H1 (cell line): ENCODE measurements around the gene OR4F6. TPM values are rescaled to one million over a fixed set of nuclear protein-coding genes. Genes with fewer than 3 reads are reported as not detected.

Experiments used
- CTCF ChIA-PET: fragments of 300-600 bp; sonication (Branson Sonifier 250); formaldehyde crosslinking; loops from one replicate; lab custom pipeline; 2021; ENCODE audit not compliant: partially characterized antibody; lab: Charles Lee
- POLR2A ChIA-PET: fragments of 300-600 bp; sonication (Branson Sonifier 250); formaldehyde crosslinking; loops from one replicate; lab custom pipeline; 2021; ENCODE audit warnings: inconsistent platforms; ENCODE audit not compliant: partially characterized antibody; lab: Charles Lee
- DNase-seq, 2 experiments: peaks; one replicate each; pipeline versions ENCODE4 v3.0.0 to v3.0.0-alpha.2; 2010 to 2022; ENCODE audit warnings: low spot score in 2 of 2, low read depth in 1 of 2, mixed read lengths in 1 of 2
- FAIRE-seq: peaks from 2 replicates; lab custom pipeline; 2011; peaks lifted over from hg19 to GRCh38; lab: Jason Lieb, UNC
- H2AFZ ChIP-seq: 2 replicates; pipeline ENCODE4 v1.8.1; 2012; ENCODE audit warnings: low read length, inconsistent platforms
- H2AK5ac ChIP-seq: 2 replicates; pipeline ENCODE4 v1.6.1; 2013; ENCODE audit warnings: low read depth, low read length
- H2BK120ac ChIP-seq: replicated peaks from 2 replicates; pipeline ENCODE3; 2013; ENCODE audit warnings: low read depth, low read length, inconsistent platforms
- H2BK12ac ChIP-seq: 2 replicates; pipeline ENCODE4 v1.6.1; 2013; ENCODE audit warnings: low read depth, low read length
- H2BK15ac ChIP-seq: 2 replicates; pipeline ENCODE4 v1.6.1; 2013; ENCODE audit warnings: low read length
- H2BK20ac ChIP-seq: 2 replicates; pipeline ENCODE4 v1.6.1; 2013; ENCODE audit warnings: low read length
- H2BK5ac ChIP-seq: 2 replicates; pipeline ENCODE4 v1.6.1; 2013; ENCODE audit warnings: low read depth, low read length
- H3K14ac ChIP-seq: 2 replicates; pipeline ENCODE4 v1.6.1; 2013; ENCODE audit warnings: inconsistent platforms; ENCODE audit not compliant: insufficient read length
- H3K18ac ChIP-seq: 2 replicates; pipeline ENCODE4 v1.6.1; 2013; ENCODE audit warnings: low read length; ENCODE audit errors: extremely low read depth
- H3K23ac ChIP-seq: 2 replicates; pipeline ENCODE4 v1.6.1; 2013; ENCODE audit warnings: inconsistent platforms; ENCODE audit not compliant: insufficient read length
- H3K23me2 ChIP-seq: 2 replicates; pipeline ENCODE4 v1.6.1; 2013; ENCODE audit warnings: low read depth, low read length
- H3K27ac ChIP-seq: 2 replicates; pipeline ENCODE4 v1.6.1; 2011; ENCODE audit warnings: low read depth, low read length, inconsistent platforms
- H3K27me3 ChIP-seq, 4 experiments: replicated peaks in 1 of 4; 1 replicate in 1 of 4; 2 replicates in 3 of 4; pipeline versions ENCODE4 v1.6.1 to v1.8.1; 2011 to 2013; ENCODE audit warnings: low read length in 3 of 4, mild to moderate bottlenecking in 3 of 4, inconsistent platforms in 2 of 4, mixed read lengths in 2 of 4, moderate library complexity in 1 of 4; ENCODE audit not compliant: control insufficient read depth in 3 of 4, insufficient read depth in 3 of 4; ENCODE audit errors: extremely low read depth in 1 of 4
- H3K36me3 ChIP-seq, 4 experiments: 2 replicates each; pipeline versions ENCODE4 v1.6.1 to v1.8.1; 2011 to 2013; ENCODE audit warnings: mild to moderate bottlenecking in 4 of 4, low read length in 3 of 4, moderate library complexity in 2 of 4, control low read depth in 1 of 4, inconsistent platforms in 1 of 4; ENCODE audit not compliant: insufficient read depth in 4 of 4, control insufficient read depth in 2 of 4
- H3K4ac ChIP-seq: replicated peaks from 2 replicates; pipeline ENCODE3; 2013; ENCODE audit warnings: low read length, low read depth, mixed read lengths, inconsistent platforms; ENCODE audit not compliant: insufficient read length
- H3K4me1 ChIP-seq, 4 experiments: replicated peaks in 1 of 4; 1 replicate in 1 of 4; 2 replicates in 3 of 4; pipeline versions ENCODE4 v1.6.1 to v1.8.1; 2011 to 2013; ENCODE audit warnings: low read length in 3 of 4, inconsistent platforms in 2 of 4, mixed read lengths in 1 of 4; ENCODE audit not compliant: insufficient read depth in 4 of 4, control insufficient read depth in 3 of 4
- H3K4me2 ChIP-seq, 2 experiments: 2 replicates each; pipeline versions ENCODE4 v1.6.1 to v1.8.1; 2011 to 2013; ENCODE audit warnings: low read depth in 2 of 2, low read length in 2 of 2, control low read depth in 1 of 2, inconsistent platforms in 1 of 2, mild to moderate bottlenecking in 1 of 2; ENCODE audit not compliant: insufficient read depth in 1 of 2
- H3K4me3 ChIP-seq, 4 experiments: fragments of 200-600, 300-600 bp in 1 of 4; sonication (generic), shearing (Covaris generic), sonication (Bioruptor Twin) in 1 of 4; 2 replicates each; pipeline versions ENCODE4 v1.5.1 to v1.8.1; 2011 to 2016; ENCODE audit warnings: low read length in 4 of 4, low read depth in 3 of 4, control low read depth in 2 of 4, inconsistent platforms in 2 of 4, mild to moderate bottlenecking in 2 of 4, mixed read lengths in 1 of 4, moderate library complexity in 1 of 4; ENCODE audit not compliant: insufficient read depth in 2 of 4; ENCODE audit errors: extremely low read depth in 1 of 4
- H3K56ac ChIP-seq: replicated peaks from 2 replicates; pipeline ENCODE3; 2013; ENCODE audit warnings: low read depth, mild to moderate bottlenecking, mixed read lengths, low read length, inconsistent platforms; ENCODE audit not compliant: insufficient read length
- H3K79me1 ChIP-seq: 2 replicates; pipeline ENCODE4 v1.6.1; 2013; ENCODE audit warnings: low read depth, low read length, control low read depth
- H3K79me2 ChIP-seq, 2 experiments: 2 replicates each; pipeline versions ENCODE4 v1.6.1 to v1.8.1; 2012 to 2013; ENCODE audit warnings: low read length in 2 of 2, mild to moderate bottlenecking in 2 of 2, inconsistent platforms in 1 of 2; ENCODE audit not compliant: insufficient read depth in 2 of 2, control insufficient read depth in 1 of 2
- H3K9ac ChIP-seq, 4 experiments: replicated peaks in 1 of 4; 1 replicate in 1 of 4; 2 replicates in 3 of 4; pipeline versions ENCODE4 v1.6.1 to v1.8.1; 2011 to 2013; ENCODE audit warnings: low read depth in 3 of 4, low read length in 3 of 4, control low read depth in 2 of 4, mild to moderate bottlenecking in 2 of 4, moderate library complexity in 2 of 4, inconsistent platforms in 1 of 4; ENCODE audit errors: extremely low read depth in 1 of 4
- H3K9me3 ChIP-seq, 2 experiments: 2 replicates each; pipeline versions ENCODE4 v1.6.1 to v1.8.1; 2012 to 2013; ENCODE audit warnings: mild to moderate bottlenecking in 2 of 2, moderate library complexity in 2 of 2, control low read depth in 1 of 2, inconsistent platforms in 1 of 2, low read depth in 1 of 2, low read length in 1 of 2, mixed read lengths in 1 of 2; ENCODE audit not compliant: insufficient read depth in 2 of 2
- H4K20me1 ChIP-seq, 2 experiments: replicated peaks in 1 of 2; 2 replicates each; pipeline versions ENCODE3 to v1.8.1; 2011 to 2013; ENCODE audit warnings: inconsistent platforms in 2 of 2, low read length in 2 of 2, mild to moderate bottlenecking in 1 of 2; ENCODE audit not compliant: insufficient read depth in 2 of 2, control insufficient read depth in 1 of 2
- H4K5ac ChIP-seq: 2 replicates; pipeline ENCODE4 v1.6.1; 2013; ENCODE audit warnings: low read length, low read depth, mixed read lengths, inconsistent platforms; ENCODE audit not compliant: insufficient read length
- H4K8ac ChIP-seq: 2 replicates; pipeline ENCODE4 v1.8.0; 2013; ENCODE audit warnings: mild to moderate bottlenecking, moderate library complexity, low read length, inconsistent platforms; ENCODE audit not compliant: insufficient read depth; ENCODE audit errors: extremely low read depth
- H4K91ac ChIP-seq: replicated peaks from 2 replicates; pipeline ENCODE3; 2013; ENCODE audit warnings: low read length, mixed read lengths, inconsistent platforms; ENCODE audit not compliant: insufficient read length
- CTBP2 ChIP-seq: IDR thresholded peaks from 2 replicates; pipeline ENCODE4 v1.7.0; 2011; ENCODE audit warnings: borderline replicate concordance, mild to moderate bottlenecking, moderate library complexity, mixed read lengths, low read length; ENCODE audit not compliant: insufficient read depth, insufficient read length
- KDM4A ChIP-seq: IDR thresholded peaks from one replicate; pipeline ENCODE4 v1.7.1; 2012; ENCODE audit warnings: low read depth, mild to moderate bottlenecking, moderate library complexity, low read length, inconsistent platforms; ENCODE audit not compliant: severe bottlenecking
- RBBP5 ChIP-seq: IDR thresholded peaks from 2 replicates; pipeline ENCODE4 v1.7.1; 2012; ENCODE audit warnings: low read depth, mild to moderate bottlenecking, inconsistent platforms, low read length, moderate library complexity, borderline replicate concordance
- SP2 ChIP-seq: IDR thresholded peaks from 2 replicates; pipeline ENCODE4 v1.6.1; 2012; ENCODE audit warnings: mild to moderate bottlenecking, low read length, inconsistent platforms
- SRF ChIP-seq: IDR thresholded peaks from 2 replicates; pipeline ENCODE4 v1.6.1; 2011; ENCODE audit warnings: mild to moderate bottlenecking, low read depth, low read length, moderate library complexity
- WGBS, 2 experiments: shearing (Covaris generic) in 1 of 2; methylation state at CpG; one replicate each; pipeline versions ENCODE4 v1.1.6 to v1.1.7; 2013 to 2015; ENCODE audit warnings: low lambda C conversion rate in 2 of 2, mixed read lengths in 2 of 2, inconsistent platforms in 1 of 2, low coverage in 1 of 2, missing lambda C conversion rate in 1 of 2; ENCODE audit not compliant: insufficient replicate concordance in 2 of 2, insufficient coverage in 1 of 2, insufficient read length in 1 of 2; ENCODE audit errors: extremely low coverage in 1 of 2, missing lambda C conversion rate in 1 of 2; 5-methylcytosine and 5-hydroxymethylcytosine counted together
- polyA plus RNA-seq, 7 experiments: library from polyadenylated mRNA; depleted of rRNA in 3 of 7; stranded (reverse) in 5 of 7; unstranded in 2 of 7; fragments of >200 nt in 5 of 7; fragments of 200-250 nt in 2 of 7; gene quantifications; 1 replicate in 5 of 7; 2 replicates in 1 of 7; 4 replicates in 1 of 7; pipeline versions ENCODE4 v1.2.1 to v1.2.3, GENCODE V29; 2011 to 2013; ENCODE audit warnings: missing spikeins in 2 of 7, mixed read lengths in 2 of 7
- total RNA-seq: library from RNA; stranded (reverse); fragmentation: NEBNext Ultra II Directional; extraction: Animal tissue kit (Norgen Biotek cat#: 25700); gene quantifications from 2 replicates; pipeline ENCODE4 v1.2.1, GENCODE V29; 2021

The OR4F6 gene
- total and polyA plus RNA-seq, 2 of the 8 experiments (the other 6 are each of a cell fraction or from before 2014, with no cell fraction given) = not detected

GRCh38 chr15:101810876-101811275, 7.6 kb downstream of the OR4F6 start:
- Histone ChIP-seq H3K4me3 (no peak overlapping the region), H3K36me3 (no peaks in the 10 kb centered on the region), H3K4me2 (no peak overlapping the region), H3K4me1 (no peaks in the 10 kb centered on the region), H4K8ac (no peak overlapping the region), H3K56ac (no peak overlapping the region), H3K18ac (no peak overlapping the region), H3K79me1 (no peaks in the 10 kb centered on the region), H3K14ac (no peak overlapping the region), H4K91ac (no peak overlapping the region), H2BK20ac (no peak overlapping the region), H3K27me3 (no peaks in the 10 kb centered on the region), H2AFZ (no peak overlapping the region), H3K23me2 (no peaks in the 10 kb centered on the region), H3K4ac (no peak overlapping the region), H2BK15ac (no peak overlapping the region), H3K79me2 (no peaks in the 10 kb centered on the region), H3K9ac (no peak overlapping the region), H3K9me3 (peaks cover 2 to 10% of the 10 kb centered on the region in 2 experiments; a peak in 2 of 4 replicates), H2AK5ac (no peak overlapping the region), H2BK12ac (no peak overlapping the region), H3K23ac (no peak overlapping the region), H2BK120ac (no peak overlapping the region), H4K5ac (no peak overlapping the region), H2BK5ac (no peak overlapping the region), H3K27ac (no peak overlapping the region), H4K20me1 (no peaks in the 10 kb centered on the region)
- DNase-seq = no peak
- ChIA-PET CTCF (no interaction called here), POLR2A (no interaction called here)
- no peak for FAIRE-seq
- TF ChIP-seq KDM4A (no peak), SP2 (no peak), SRF (no peak), RBBP5 (no peak), CTBP2 (no peak)
- 73% methylated on average over 3 of the region's 3 CpGs; no CpG with 5 or more reads in 1 of the 2 experiments for WGBS, 2 experiments
